HepG2 (cell line): ENCODE results near the gene USP32. TPM values are rescaled to one million over a fixed set of nuclear protein-coding genes. Genes with fewer than 3 reads are reported as not detected.

Experiments
- BCL6 ChIP-seq: IDR thresholded peaks from 2 replicates; pipeline ENCODE4 v1.6.1; 2016; ENCODE audit warnings: missing genetic modification reagents, missing compliant biosample characterization
- BRD4 ChIP-seq: sonication (generic); formaldehyde crosslinking; IDR thresholded peaks from 2 replicates; pipeline ENCODE4 v1.4.0; 2020; ENCODE audit warnings: missing genetic modification reagents
- ELF3 ChIP-seq: IDR thresholded peaks from 2 replicates; pipeline ENCODE4 v1.6.1; 2016; ENCODE audit warnings: missing genetic modification reagents, missing compliant biosample characterization
- FOXA3 ChIP-seq: IDR thresholded peaks from 2 replicates; pipeline ENCODE4 v1.6.1; 2016; ENCODE audit warnings: missing genetic modification reagents, missing compliant biosample characterization
- GTF2F1 ChIP-seq: fragments of 150-350 bp; IDR thresholded peaks from 2 replicates; pipeline ENCODE4 v1.6.1; 2014; ENCODE audit warnings: low read length
- IKZF1 ChIP-seq: fragments of 450-650 bp; IDR thresholded peaks from 2 replicates; pipeline ENCODE4 v1.7.1; 2016
- ISX ChIP-seq: sonication (generic); formaldehyde crosslinking; conservative IDR thresholded peaks from 2 replicates; pipeline ENCODE4 v1.5.0; 2020; ENCODE audit warnings: missing genetic modification reagents
- KDM2A ChIP-seq: sonication (generic); formaldehyde crosslinking; IDR thresholded peaks from 2 replicates; pipeline ENCODE4 v1.4.0; 2020; ENCODE audit warnings: low read depth, missing genetic modification reagents, borderline replicate concordance
- KLF12 ChIP-seq: sonication (generic); formaldehyde crosslinking; IDR thresholded peaks from 2 replicates; pipeline ENCODE4 v1.4.0; 2020; ENCODE audit warnings: missing genetic modification reagents, borderline replicate concordance
- MED1 ChIP-seq: sonication (generic); formaldehyde crosslinking; IDR thresholded peaks from 2 replicates; pipeline ENCODE4 v1.4.0; 2020; ENCODE audit warnings: missing genetic modification reagents
- MTA3 ChIP-seq: sonication (generic); formaldehyde crosslinking; IDR thresholded peaks from 2 replicates; pipeline ENCODE4 v1.4.0; 2020; ENCODE audit warnings: missing genetic modification reagents
- SRSF9 ChIP-seq: fragments of 200-400 bp; formaldehyde crosslinking; IDR thresholded peaks from 2 replicates; pipeline ENCODE4 v1.6.1; 2018; ENCODE audit warnings: borderline replicate concordance, mild to moderate bottlenecking, low read depth, low read length; ENCODE audit not compliant: insufficient read depth, poor library complexity, severe bottlenecking
- ZKSCAN8 ChIP-seq: IDR thresholded peaks from 2 replicates; pipeline ENCODE4 v1.6.1; 2016; ENCODE audit warnings: borderline replicate concordance, missing genetic modification reagents, missing compliant biosample characterization
- ZNF230 ChIP-seq: sonication (generic); formaldehyde crosslinking; IDR thresholded peaks from 2 replicates; pipeline ENCODE4 v1.4.0; 2020; ENCODE audit warnings: mild to moderate bottlenecking, missing genetic modification reagents
- polyA plus RNA-seq, 8 experiments: library from polyadenylated mRNA; depleted of rRNA in 3 of 8; stranded (reverse) in 7 of 8; unstranded in 1 of 8; fragments of >200 nt; fragmentation: Illumina TruSeq in 4 of 8; extraction: Trizol in 4 of 8; gene quantifications; 2 replicates each; pipeline versions ENCODE4 v1.2.1 to v1.2.3, GENCODE V29; 2011 to 2016; ENCODE audit warnings: low read depth in 4 of 8, missing spikeins in 1 of 8, mixed read lengths in 1 of 8; ENCODE audit not compliant: insufficient read depth in 1 of 8
- total RNA-seq, 5 experiments: library from RNA; depleted of rRNA; stranded (reverse); fragments of >200 nt; fragmentation: Illumina TruSeq; extraction: Trizol; gene quantifications; 2 replicates each; pipeline ENCODE4 v1.2.3, GENCODE V29; 2016; ENCODE audit warnings: low read depth in 1 of 5
- TF ChIP-seq, protein P1 (sequence below): sonication (generic); formaldehyde crosslinking; IDR thresholded peaks from 2 replicates; pipeline ENCODE4 v1.5.0; 2020; ENCODE audit warnings: mild to moderate bottlenecking, missing genetic modification reagents, borderline replicate concordance
- TF ChIP-seq, protein P2 (sequence below): sonication (generic); formaldehyde crosslinking; conservative IDR thresholded peaks from 2 replicates; pipeline ENCODE4 v1.4.0; 2020; ENCODE audit warnings: missing genetic modification reagents
- TF ChIP-seq, protein P3 (sequence below): sonication (generic); formaldehyde crosslinking; IDR thresholded peaks from 2 replicates; pipeline ENCODE4 v1.5.0; 2020; ENCODE audit warnings: missing genetic modification reagents
- TF ChIP-seq, protein P4 (sequence below), 2 experiments: sonication (generic) in 1 of 2; formaldehyde crosslinking in 1 of 2; IDR thresholded peaks; 2 replicates each; pipeline versions ENCODE4 v1.4.0 to v1.6.1; 2018 to 2020; ENCODE audit warnings: missing genetic modification reagents in 2 of 2, borderline replicate concordance in 1 of 2, low read depth in 1 of 2, mild to moderate bottlenecking in 1 of 2, missing biosample characterization in 1 of 2
- TF ChIP-seq, protein P5 (sequence below): sonication (generic); formaldehyde crosslinking; IDR thresholded peaks from 2 replicates; pipeline ENCODE4 v1.9.0; 2022; ENCODE audit warnings: low read depth, missing genetic modification reagents

USP32 gene
- total and polyA plus RNA-seq, 2 of the 13 experiments (the other 11 are each of a cell fraction or from before 2014, with no cell fraction given) = 24.9 to 39.9 TPM

DNA sequence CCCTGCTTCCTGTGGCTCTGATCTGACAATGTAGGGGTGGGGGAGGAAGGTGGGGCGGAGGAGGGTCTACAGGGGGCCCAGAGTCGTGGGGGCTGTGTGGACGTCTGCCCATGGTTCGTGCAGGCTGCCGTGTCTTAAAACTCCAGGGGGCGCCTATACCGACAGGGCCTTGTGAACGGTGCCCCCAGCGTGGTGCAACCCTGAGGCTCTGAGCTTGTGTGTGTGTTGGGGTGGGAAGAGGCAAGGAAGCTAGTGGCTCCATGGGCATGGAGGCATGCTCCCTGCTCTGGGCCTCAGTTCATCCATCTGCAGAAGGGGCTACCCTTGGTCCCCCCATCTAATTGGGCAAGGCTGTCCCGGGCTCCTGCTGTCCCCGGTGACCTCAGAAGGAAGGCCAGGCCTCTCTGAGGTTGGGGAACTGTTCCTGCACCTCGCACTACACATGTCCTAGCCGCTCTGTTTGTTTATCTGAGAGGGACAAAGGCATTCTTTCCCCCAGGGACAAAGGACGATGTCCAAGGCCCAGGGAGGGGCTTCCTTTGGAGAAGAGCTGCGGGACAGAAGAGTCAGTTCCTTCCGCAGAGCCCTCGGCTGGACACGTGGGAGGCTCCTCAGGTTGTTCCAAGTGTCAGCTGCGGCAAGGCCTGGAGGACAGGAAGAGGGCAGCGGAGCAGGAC lies 228.7 kb downstream of the USP32 start (continued):
- TF ChIP-seq BRD4 (CRISPR knock-in tag) (no peak), ELF3 (CRISPR knock-in tag) (no peak), MED1 (CRISPR knock-in tag) (no peak), GTF2F1 (no peak), KLF12 (CRISPR knock-in tag) (no peak), MTA3 (no peak), KDM2A (CRISPR knock-in tag) (peak; percentile 36; the same call in 1 of the 2 replicates), ZNF230 (CRISPR knock-in tag) (no peak), FOXA3 (CRISPR knock-in tag) (0 out of 2 replicates have a peak, but pooled peaks have one; percentile 20), ZKSCAN8 (no peak), ISX (CRISPR knock-in tag) (no peak), IKZF1 (no peak), BCL6 (CRISPR knock-in tag) (no peak), SRSF9 (no peak)
- TF ChIP-seq, protein P1, sequence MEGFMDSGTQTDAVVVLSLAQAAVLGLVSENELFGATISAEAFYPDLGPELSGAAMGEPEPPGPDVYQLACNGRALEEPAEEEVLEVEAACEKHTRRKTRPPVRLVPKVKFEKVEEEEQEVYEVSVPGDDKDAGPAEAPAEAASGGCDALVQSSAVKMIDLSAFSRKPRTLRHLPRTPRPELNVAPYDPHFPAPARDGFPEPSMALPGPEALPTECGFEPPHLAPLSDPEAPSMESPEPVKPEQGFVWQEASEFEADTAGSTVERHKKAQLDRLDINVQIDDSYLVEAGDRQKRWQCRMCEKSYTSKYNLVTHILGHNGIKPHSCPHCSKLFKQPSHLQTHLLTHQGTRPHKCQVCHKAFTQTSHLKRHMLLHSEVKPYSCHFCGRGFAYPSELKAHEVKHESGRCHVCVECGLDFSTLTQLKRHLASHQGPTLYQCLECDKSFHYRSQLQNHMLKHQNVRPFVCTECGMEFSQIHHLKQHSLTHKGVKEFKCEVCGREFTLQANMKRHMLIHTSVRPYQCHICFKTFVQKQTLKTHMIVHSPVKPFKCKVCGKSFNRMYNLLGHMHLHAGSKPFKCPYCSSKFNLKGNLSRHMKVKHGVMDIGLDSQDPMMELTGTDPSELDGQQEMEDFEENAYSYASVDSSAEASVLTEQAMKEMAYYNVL (CRISPR knock-in tag) = no peak
- TF ChIP-seq, protein P2, sequence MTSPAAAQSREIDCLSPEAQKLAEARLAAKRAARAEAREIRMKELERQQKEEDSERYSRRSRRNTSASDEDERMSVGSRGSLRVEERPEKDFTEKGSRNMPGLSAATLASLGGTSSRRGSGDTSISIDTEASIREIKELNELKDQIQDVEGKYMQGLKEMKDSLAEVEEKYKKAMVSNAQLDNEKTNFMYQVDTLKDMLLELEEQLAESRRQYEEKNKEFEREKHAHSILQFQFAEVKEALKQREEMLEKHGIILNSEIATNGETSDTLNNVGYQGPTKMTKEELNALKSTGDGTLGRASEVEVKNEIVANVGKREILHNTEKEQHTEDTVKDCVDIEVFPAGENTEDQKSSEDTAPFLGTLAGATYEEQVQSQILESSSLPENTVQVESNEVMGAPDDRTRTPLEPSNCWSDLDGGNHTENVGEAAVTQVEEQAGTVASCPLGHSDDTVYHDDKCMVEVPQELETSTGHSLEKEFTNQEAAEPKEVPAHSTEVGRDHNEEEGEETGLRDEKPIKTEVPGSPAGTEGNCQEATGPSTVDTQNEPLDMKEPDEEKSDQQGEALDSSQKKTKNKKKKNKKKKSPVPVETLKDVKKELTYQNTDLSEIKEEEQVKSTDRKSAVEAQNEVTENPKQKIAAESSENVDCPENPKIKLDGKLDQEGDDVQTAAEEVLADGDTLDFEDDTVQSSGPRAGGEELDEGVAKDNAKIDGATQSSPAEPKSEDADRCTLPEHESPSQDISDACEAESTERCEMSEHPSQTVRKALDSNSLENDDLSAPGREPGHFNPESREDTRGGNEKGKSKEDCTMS (CRISPR knock-in tag) = no peak
- TF ChIP-seq, protein P3, sequence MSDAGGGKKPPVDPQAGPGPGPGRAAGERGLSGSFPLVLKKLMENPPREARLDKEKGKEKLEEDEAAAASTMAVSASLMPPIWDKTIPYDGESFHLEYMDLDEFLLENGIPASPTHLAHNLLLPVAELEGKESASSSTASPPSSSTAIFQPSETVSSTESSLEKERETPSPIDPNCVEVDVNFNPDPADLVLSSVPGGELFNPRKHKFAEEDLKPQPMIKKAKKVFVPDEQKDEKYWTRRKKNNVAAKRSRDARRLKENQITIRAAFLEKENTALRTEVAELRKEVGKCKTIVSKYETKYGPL (CRISPR knock-in tag) = no peak
- TF ChIP-seq, protein P4, sequence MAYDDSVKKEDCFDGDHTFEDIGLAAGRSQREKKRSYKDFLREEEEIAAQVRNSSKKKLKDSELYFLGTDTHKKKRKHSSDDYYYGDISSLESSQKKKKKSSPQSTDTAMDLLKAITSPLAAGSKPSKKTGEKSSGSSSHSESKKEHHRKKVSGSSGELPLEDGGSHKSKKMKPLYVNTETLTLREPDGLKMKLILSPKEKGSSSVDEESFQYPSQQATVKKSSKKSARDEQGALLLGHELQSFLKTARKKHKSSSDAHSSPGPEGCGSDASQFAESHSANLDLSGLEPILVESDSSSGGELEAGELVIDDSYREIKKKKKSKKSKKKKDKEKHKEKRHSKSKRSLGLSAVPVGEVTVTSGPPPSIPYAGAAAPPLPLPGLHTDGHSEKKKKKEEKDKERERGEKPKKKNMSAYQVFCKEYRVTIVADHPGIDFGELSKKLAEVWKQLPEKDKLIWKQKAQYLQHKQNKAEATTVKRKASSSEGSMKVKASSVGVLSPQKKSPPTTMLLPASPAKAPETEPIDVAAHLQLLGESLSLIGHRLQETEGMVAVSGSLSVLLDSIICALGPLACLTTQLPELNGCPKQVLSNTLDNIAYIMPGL (CRISPR knock-in tag; IDR thresholded peaks at IDR 0.05; ENCODE audit: borderline replicate concordance in 1 of 2, low read depth in 1 of 2) = 0 out of 4 replicates have a peak, but pooled peaks of 1 of the 2 experiments have one; percentile 66
- TF ChIP-seq, protein P5, sequence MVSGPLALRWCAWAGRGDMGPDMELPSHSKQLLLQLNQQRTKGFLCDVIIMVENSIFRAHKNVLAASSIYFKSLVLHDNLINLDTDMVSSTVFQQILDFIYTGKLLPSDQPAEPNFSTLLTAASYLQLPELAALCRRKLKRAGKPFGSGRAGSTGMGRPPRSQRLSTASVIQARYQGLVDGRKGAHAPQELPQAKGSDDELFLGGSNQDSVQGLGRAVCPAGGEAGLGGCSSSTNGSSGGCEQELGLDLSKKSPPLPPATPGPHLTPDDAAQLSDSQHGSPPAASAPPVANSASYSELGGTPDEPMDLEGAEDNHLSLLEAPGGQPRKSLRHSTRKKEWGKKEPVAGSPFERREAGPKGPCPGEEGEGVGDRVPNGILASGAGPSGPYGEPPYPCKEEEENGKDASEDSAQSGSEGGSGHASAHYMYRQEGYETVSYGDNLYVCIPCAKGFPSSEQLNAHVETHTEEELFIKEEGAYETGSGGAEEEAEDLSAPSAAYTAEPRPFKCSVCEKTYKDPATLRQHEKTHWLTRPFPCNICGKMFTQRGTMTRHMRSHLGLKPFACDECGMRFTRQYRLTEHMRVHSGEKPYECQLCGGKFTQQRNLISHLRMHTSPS (CRISPR knock-in tag) = no peak
